HepG2 (cell line): ENCODE results near the gene MEIOC. TPM values are rescaled to one million over a fixed set of nuclear protein-coding genes. Genes with fewer than 3 reads are reported as not detected.

Source experiments
- AGO1 ChIP-seq: fragments of 200-400 bp; formaldehyde crosslinking; IDR thresholded peaks from 2 replicates; pipeline ENCODE4 v1.6.1; 2017; ENCODE audit warnings: mild to moderate bottlenecking, low read depth, low read length, moderate library complexity; ENCODE audit not compliant: poor library complexity, severe bottlenecking
- BRCA1 ChIP-seq: sonication (generic); formaldehyde crosslinking; IDR thresholded peaks from 2 replicates; pipeline ENCODE4 v1.4.0; 2020; ENCODE audit warnings: missing genetic modification reagents
- CAMTA2 ChIP-seq: sonication (generic); formaldehyde crosslinking; IDR thresholded peaks from 2 replicates; pipeline ENCODE4 v1.4.0; 2020; ENCODE audit warnings: mild to moderate bottlenecking, missing genetic modification reagents, borderline replicate concordance
- CC2D1A ChIP-seq: sonication (generic); formaldehyde crosslinking; IDR thresholded peaks from 2 replicates; pipeline ENCODE4 v1.8.1; 2023; ENCODE audit warnings: mild to moderate bottlenecking, missing genetic modification reagents
- CENPT ChIP-seq: sonication (generic); formaldehyde crosslinking; IDR thresholded peaks from 2 replicates; pipeline ENCODE4 v1.8.0; 2022; ENCODE audit warnings: low read depth, mild to moderate bottlenecking, moderate library complexity, missing genetic modification reagents
- DNMT3B ChIP-seq: conservative IDR thresholded peaks from 2 replicates; pipeline ENCODE4 v1.6.1; 2016; ENCODE audit warnings: missing biosample characterization, control low read depth
- GZF1 ChIP-seq: sonication (generic); formaldehyde crosslinking; IDR thresholded peaks from 2 replicates; pipeline ENCODE4 v1.5.1; 2020; ENCODE audit warnings: mild to moderate bottlenecking, missing genetic modification reagents
- HDAC2 ChIP-seq: sonication (generic); formaldehyde crosslinking; IDR thresholded peaks from 2 replicates; pipeline ENCODE4 v1.4.0; 2020; ENCODE audit warnings: missing genetic modification reagents
- HDAC6 ChIP-seq: fragments of 200-600 bp; sonication (generic); IDR thresholded peaks from 2 replicates; pipeline ENCODE4 v1.7.0; 2017; ENCODE audit warnings: mild to moderate bottlenecking, antibody characterized with exemption, low read length, low read depth
- HES4 ChIP-seq: sonication (generic); formaldehyde crosslinking; IDR thresholded peaks from 2 replicates; pipeline ENCODE4 v1.9.0; 2021; ENCODE audit warnings: mild to moderate bottlenecking, missing genetic modification reagents, borderline replicate concordance
- KDM2A ChIP-seq: sonication (generic); formaldehyde crosslinking; IDR thresholded peaks from 2 replicates; pipeline ENCODE4 v1.4.0; 2020; ENCODE audit warnings: low read depth, missing genetic modification reagents, borderline replicate concordance
- NFATC3 ChIP-seq: sonication (generic); formaldehyde crosslinking; IDR thresholded peaks from 2 replicates; pipeline ENCODE4 v1.5.1; 2020; ENCODE audit warnings: mild to moderate bottlenecking, missing genetic modification reagents
- NFIC ChIP-seq: IDR thresholded peaks from 2 replicates; pipeline ENCODE4 v1.6.1; 2012; ENCODE audit warnings: mild to moderate bottlenecking, low read length, inconsistent platforms
- STAT5B ChIP-seq: sonication (generic); formaldehyde crosslinking; IDR thresholded peaks from 2 replicates; pipeline ENCODE4 v1.4.0; 2020; ENCODE audit warnings: missing genetic modification reagents
- TFE3 ChIP-seq: IDR thresholded peaks from 2 replicates; pipeline ENCODE4 v1.6.1; 2016
- ZMYM2 ChIP-seq: sonication (generic); formaldehyde crosslinking; IDR thresholded peaks from 2 replicates; pipeline ENCODE4 v1.8.0; 2022; ENCODE audit warnings: mild to moderate bottlenecking, missing genetic modification reagents
- ZNF136 ChIP-seq: sonication (generic); formaldehyde crosslinking; IDR thresholded peaks from 2 replicates; pipeline ENCODE4 v1.8.1; 2022; ENCODE audit warnings: low read depth, mild to moderate bottlenecking, moderate library complexity, missing genetic modification reagents
- ZNF343 ChIP-seq: sonication (generic); formaldehyde crosslinking; IDR thresholded peaks from 2 replicates; pipeline ENCODE4 v1.4.0; 2020; ENCODE audit warnings: mild to moderate bottlenecking, missing genetic modification reagents
- ZNF430 ChIP-seq: sonication (generic); formaldehyde crosslinking; IDR thresholded peaks from 2 replicates; pipeline ENCODE4 v1.9.0; 2021; ENCODE audit warnings: mild to moderate bottlenecking, missing genetic modification reagents
- ZNF451 ChIP-seq: sonication (generic); formaldehyde crosslinking; IDR thresholded peaks from 2 replicates; pipeline ENCODE4 v1.5.0; 2020; ENCODE audit warnings: mild to moderate bottlenecking, missing genetic modification reagents
- ZNF512 ChIP-seq: sonication (generic); formaldehyde crosslinking; IDR thresholded peaks from 2 replicates; pipeline ENCODE4 v1.4.0; 2020; ENCODE audit warnings: mild to moderate bottlenecking, missing genetic modification reagents
- ZNF558 ChIP-seq: sonication (generic); formaldehyde crosslinking; IDR thresholded peaks from 2 replicates; pipeline ENCODE4 v1.9.0; 2022; ENCODE audit warnings: mild to moderate bottlenecking, missing genetic modification reagents, borderline replicate concordance
- ZNF709 ChIP-seq: sonication (generic); formaldehyde crosslinking; IDR thresholded peaks from 2 replicates; pipeline ENCODE4 v1.5.0; 2020; ENCODE audit warnings: mild to moderate bottlenecking, missing genetic modification reagents
- ZNF770 ChIP-seq: sonication (generic); formaldehyde crosslinking; IDR thresholded peaks from 2 replicates; pipeline ENCODE4 v1.5.0; 2020; ENCODE audit warnings: mild to moderate bottlenecking, missing genetic modification reagents
- ZNF883 ChIP-seq: sonication (generic); formaldehyde crosslinking; IDR thresholded peaks from 2 replicates; pipeline ENCODE4 v1.5.1; 2020; ENCODE audit warnings: mild to moderate bottlenecking, missing genetic modification reagents; ENCODE audit errors: not compliant biosample characterization
- polyA plus RNA-seq, 8 experiments: library from polyadenylated mRNA; depleted of rRNA in 3 of 8; stranded (reverse) in 7 of 8; unstranded in 1 of 8; fragments of >200 nt; fragmentation: Illumina TruSeq in 4 of 8; extraction: Trizol in 4 of 8; gene quantifications; 2 replicates each; pipeline versions ENCODE4 v1.2.1 to v1.2.3, GENCODE V29; 2011 to 2016; ENCODE audit warnings: low read depth in 4 of 8, missing spikeins in 1 of 8, mixed read lengths in 1 of 8; ENCODE audit not compliant: insufficient read depth in 1 of 8
- total RNA-seq, 5 experiments: library from RNA; depleted of rRNA; stranded (reverse); fragments of >200 nt; fragmentation: Illumina TruSeq; extraction: Trizol; gene quantifications; 2 replicates each; pipeline ENCODE4 v1.2.3, GENCODE V29; 2016; ENCODE audit warnings: low read depth in 1 of 5

MEIOC gene
- total and polyA plus RNA-seq, 2 of the 13 experiments (the other 11 are each of a cell fraction or from before 2014, with no cell fraction given) = 0.04 to 0.15 TPM

GRCh38 chr17:44708401-44709263 is 52.4 kb downstream of the MEIOC start, which contains the start of gene DBF4B (continued):
- peak; percentile 93; the same call in 1 of the 2 replicates for TF ChIP-seq ZNF430 (CRISPR knock-in tag)
- TF ChIP-seq ZNF451 (CRISPR knock-in tag) = no peak
- no peak for TF ChIP-seq DNMT3B (CRISPR knock-in tag)
- no peak for TF ChIP-seq BRCA1
- no peak for TF ChIP-seq AGO1
- TF ChIP-seq CC2D1A (CRISPR knock-in tag) = peak; percentile 77; the same call in 1 of the 2 replicates
- 0 out of 2 replicates have a peak, but pooled peaks have one; percentile 62 for TF ChIP-seq CAMTA2 (CRISPR knock-in tag)
- peak; percentile 68 for TF ChIP-seq ZNF883 (CRISPR knock-in tag)
- TF ChIP-seq NFATC3 (CRISPR knock-in tag) = peak; percentile 92
- TF ChIP-seq CENPT (CRISPR knock-in tag) = peak; percentile 79; the same call in 1 of the 2 replicates
- 0 out of 2 replicates have a peak, but pooled peaks have one; percentile 56 for TF ChIP-seq ZMYM2 (CRISPR knock-in tag)
- TF ChIP-seq STAT5B (CRISPR knock-in tag) = no peak
- TF ChIP-seq KDM2A (CRISPR knock-in tag) = peak; percentile 92
- TF ChIP-seq HDAC6 = no peak
- TF ChIP-seq HES4 (CRISPR knock-in tag) = no peak; the same call in 1 of the 2 replicates
- TF ChIP-seq TFE3 = no peak
- TF ChIP-seq ZNF136 = peak; percentile 53; the same call in 1 of the 2 replicates
- peak; percentile 88 for TF ChIP-seq HDAC2 (CRISPR knock-in tag)
- TF ChIP-seq ZNF709 (CRISPR knock-in tag) = no peak
- TF ChIP-seq ZNF558 (CRISPR knock-in tag) = no peak
- TF ChIP-seq ZNF343 = no peak
- no peak for TF ChIP-seq GZF1
- TF ChIP-seq ZNF770 (CRISPR knock-in tag) = 0 out of 2 replicates have a peak, but pooled peaks have one; percentile 12
- TF ChIP-seq ZNF512 = peak; percentile 18; the same call in 1 of the 2 replicates
- no peak; the same call in 1 of the 2 replicates for TF ChIP-seq NFIC
